ENCODE data around the gene APMAP.
"Not testable (repeated sequence)": the region's sequence is repeated elsewhere in the genome, so short reads cannot be mapped to it uniquely, and the experiment has no call there.

Gene APMAP

DNA sequence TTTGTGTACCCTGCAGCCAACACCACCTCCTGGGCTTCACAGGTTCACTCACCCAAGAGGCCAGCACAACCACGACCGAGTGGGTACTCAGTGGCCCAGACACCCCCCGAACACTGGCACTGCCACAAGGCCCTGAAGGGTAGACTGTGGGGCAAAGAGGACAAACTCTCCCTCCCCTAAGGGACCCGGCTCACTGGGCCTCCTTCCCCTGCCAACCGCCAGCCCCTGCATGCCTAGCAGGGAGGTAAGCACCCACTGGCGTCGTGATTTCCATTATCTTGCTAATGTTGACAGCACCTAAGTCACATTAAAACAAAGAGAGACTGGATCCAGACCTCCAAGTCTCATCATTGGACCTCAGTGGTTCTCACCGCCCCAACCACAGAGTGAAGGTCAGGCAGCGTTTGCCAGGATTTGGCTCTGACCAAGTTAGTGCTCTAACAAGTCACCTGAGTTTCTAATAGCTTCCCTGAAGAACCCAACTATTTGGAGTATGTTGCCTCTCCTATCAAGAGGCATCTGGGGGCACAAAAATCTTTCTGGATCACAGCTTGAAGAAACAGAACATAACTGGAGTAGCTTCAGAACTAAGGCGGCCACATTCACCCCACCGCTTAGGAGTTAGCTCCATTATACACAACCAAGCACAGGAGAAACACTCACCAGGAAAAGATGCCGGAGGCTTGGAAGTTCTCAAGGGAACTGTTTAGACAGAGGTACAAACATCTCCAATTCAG lies 14.0 kb upstream of the APMAP start:
- no peak for DNase-seq (ENCODE audit: low spot score)

DNA sequence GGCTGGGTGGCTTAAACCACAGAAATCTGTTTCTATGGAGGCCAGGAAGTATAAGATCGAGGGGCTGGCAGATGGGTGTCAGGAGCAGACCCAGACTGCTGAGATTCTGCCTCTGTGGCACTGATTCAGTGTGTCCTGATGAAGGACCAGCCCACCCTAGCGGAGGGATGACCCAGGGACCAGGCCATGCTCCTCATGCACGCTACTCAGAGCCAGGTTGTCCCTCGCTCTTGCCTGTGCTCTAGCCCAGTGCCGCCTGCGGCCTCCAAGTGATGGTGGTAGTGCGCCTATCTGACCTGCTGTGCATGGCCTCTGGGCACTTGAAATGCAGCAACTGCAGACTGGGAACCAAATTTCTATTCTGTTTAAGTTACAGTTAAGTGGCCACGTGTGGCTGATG lies 13.1 kb upstream of the APMAP start:
- no peak for DNase-seq (ENCODE audit: low spot score)

- peak; percentile 94 for DNase-seq (ENCODE audit: low spot score)
Measured at GRCh38 chr20:25005220-25005619, 12.7 kb upstream of the APMAP start.

DNA sequence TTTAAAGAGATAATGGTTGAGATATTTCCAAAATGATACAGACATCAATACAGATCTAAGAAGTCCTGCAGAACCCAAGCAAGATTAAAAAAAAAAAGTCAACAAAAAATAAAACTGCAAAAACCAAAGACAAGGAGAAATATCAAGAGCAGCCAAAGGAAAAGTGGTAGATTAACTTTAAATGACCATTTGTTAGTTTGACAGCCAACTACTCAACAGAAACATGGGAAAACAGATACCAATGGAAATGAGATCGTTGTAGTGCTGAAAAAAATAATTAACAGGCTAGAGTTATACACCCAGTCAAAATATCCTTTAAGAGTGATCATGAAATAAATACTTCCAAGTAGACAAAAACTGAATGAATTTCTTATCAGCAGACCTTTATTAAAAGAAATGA lies 10.5 kb upstream of the APMAP start:
- no peak for DNase-seq (ENCODE audit: low spot score)

DNA sequence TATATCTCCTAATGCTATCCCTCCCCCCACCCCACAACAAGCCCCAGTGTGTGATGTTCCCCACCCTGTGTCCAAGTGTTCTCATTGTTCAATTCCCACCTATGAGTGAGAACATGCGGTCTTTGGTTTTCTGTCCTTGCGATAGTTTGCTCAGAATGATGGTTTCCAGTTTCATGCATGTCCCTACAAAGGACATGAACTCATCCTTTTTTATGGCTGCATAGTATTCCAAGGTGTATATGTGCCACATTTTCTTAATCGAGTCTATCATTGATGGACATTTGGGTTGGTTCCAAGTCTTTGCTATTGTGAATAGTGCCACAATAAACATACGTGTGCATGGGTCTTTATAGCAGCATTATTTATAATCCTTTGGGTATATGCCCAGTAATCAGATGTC lies 8.8 kb upstream of the APMAP start:
- not testable (repeated sequence) for DNase-seq (ENCODE audit: low spot score)

GRCh38 chr20:25000268-25000801 lies 7.8 kb upstream of the APMAP start:
- DNase-seq (ENCODE audit: low spot score) = no peak

DNA sequence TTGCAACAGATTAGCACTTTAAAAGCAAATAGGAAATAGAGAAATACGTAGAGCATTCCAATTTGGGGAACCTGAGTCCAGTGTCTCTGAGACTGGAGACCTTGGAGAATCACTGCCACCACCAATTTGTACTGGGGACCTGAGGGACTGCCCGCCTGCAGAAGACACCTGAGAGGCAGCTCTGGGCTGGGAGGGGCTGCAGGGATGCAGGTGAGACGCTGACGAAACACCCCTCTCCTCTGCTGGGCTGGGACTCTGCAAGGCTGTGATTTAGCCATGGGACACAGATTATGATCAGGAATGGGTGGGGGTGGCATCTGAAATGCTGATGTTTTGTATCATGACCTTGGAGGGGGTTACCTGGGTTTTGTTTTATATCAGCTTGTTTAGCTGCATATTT lies 7.0 kb upstream of the APMAP start:
- no peak for DNase-seq (ENCODE audit: low spot score)

GRCh38 chr20:24998631-24999445 lies 6.3 kb upstream of the APMAP start:
- no peak for DNase-seq (ENCODE audit: low spot score)

DNA sequence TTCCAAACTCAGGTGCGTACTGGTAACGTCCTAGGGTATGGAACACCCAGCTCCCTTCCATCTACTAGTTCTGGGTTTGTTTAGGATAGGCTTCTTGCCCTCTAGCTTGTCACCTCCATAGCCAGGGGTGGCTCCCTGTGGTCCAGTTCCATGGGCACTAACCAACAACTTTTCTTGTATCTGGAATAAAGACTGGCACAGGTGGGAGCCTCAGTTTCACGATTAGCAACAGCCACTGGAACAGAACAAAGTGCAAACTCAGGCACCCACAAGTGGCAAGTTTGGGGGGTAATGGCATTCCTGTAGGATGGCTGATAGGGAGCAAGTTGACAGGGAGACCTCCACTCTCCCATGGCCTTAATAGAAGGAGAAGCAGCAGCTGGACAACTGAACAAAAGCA lies 5.6 kb upstream of the APMAP start:
- no peak for DNase-seq (ENCODE audit: low spot score)

DNA sequence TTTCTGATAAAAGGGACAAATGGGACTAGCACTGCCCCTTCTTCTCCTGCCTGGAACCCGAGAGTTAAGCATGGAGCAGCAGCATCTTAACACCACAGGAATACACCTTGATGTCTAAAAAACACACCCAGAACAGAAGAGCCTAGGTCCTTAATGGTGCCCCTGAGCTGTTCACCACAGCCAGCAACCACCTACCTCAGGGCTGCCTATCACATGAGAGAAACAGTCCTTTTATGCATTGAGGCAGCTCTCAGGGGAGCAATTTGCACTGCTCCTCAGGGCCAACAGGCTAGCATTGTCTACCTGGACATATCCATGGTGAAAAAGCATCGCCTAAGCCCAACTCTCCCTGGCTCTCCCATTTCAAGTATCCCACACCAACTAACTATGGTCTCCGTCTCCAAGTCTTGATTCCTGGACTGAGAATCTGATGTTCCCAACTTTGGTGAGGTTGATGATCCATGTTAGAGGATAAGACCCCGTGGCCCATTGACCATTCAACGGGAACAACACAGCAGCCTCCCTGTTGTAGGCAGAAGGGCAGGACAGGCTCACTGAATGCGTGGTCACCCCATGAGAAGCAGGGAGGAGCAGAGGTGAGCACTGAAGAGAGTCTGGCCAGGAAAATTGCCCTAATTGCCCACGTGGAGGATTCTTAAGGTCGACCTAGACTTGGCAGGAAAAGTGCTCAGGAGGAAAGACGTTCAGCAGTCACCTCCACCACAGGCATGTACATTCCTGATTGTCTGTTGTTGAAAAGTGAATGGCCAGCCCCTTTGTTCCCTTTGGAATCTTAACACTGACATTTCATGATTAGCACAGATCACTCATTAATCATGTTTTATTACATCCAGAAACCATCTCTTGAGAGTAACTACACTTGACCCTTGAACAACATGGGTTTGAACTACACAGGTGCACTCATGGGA lies 4.2 kb upstream of the APMAP start:
- no peak for DNase-seq (ENCODE audit: low spot score)

DNA sequence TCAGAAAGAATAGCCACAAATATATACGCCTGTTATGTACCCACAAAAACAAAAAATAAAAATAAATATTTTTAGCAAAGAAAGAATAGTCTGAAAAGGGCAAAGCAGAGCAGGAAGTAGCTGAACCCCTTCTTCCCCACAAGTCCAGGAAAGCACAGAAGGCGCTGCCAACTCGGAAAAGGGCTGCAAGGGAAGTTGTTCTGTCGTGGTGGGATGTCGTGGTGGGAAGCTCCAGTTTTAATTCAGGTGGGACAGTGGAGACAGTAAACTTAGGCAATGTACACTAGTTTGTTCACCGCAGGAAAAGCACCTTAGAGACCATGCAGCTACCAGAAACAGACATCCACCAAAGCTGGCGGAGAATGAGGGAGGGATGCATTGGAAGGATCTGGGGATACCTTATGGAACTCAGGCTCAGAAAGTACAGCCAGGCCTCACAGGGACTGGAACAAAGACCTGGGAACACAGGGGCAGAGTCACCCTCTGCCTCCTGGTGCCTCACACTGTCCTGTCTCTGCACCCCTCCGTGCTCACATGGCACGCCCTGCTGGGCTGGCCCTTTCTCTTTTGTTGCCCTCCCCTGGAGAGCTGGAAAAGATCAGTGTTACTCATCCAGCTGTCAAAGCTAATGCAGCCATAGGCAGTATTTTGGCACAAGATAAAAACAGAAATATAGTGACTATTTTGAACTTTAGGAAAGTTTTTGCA lies 3.3 kb upstream of the APMAP start:
- DNase-seq (ENCODE audit: low spot score) = no peak

DNA sequence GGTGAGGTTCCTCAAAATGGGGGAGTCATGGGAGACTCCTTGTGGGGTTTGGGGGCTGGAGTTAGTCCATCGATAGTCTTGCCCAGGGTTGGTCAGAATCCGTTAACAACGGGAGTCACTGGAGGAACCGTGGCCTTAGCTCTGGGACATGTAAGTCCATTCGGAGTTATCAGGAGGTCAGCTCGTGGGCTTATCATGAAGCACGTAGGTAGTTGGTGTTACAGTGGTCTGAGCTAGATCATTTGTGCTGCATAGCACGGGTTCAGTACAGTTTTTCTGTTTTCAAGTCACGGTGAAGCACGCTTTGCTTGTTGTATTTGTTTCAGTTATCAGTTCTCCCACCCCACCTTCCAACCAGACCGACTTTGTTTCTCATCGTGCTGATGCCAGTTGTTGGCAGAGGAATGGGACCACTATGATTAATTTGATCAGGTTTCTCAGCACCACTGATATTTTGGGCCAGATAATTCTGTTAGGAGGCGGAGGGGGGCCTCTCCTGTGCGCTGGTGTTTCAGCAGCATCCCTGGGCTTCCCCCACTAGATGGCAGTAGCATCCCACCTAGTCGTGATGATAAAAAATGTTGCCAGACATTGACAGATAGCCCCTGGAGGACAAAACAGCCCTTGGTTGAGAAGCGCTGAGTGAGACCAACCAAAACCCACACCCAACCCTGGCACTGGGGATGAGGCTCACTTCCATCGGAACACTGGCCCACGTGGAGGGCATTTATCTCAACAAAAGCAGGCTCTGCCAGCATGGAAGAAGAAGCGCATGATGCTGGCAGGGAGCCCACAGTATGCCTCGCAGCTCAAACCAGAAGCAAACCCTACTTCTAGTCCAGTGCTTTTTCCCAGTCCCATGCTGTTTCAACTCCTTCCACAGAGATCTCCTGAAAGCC lies 2.2 kb upstream of the APMAP start:
- DNase-seq (ENCODE audit: low spot score) = peak; percentile 92

DNA sequence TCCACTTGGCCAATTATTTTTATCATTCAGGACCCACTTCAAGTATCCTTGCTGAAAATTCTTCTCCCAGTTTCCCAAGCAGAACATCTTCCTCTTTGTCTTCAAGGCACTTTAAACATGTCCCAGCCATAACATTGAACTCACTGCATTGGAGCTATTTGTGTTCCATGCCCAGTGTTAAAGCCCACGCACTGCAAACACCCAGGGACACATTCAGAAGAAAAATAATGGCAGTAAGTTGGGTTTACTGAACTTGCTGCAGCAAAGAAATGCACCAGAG lies 1.6 kb upstream of the APMAP start:
- DNase-seq (ENCODE audit: low spot score) = no peak

DNA sequence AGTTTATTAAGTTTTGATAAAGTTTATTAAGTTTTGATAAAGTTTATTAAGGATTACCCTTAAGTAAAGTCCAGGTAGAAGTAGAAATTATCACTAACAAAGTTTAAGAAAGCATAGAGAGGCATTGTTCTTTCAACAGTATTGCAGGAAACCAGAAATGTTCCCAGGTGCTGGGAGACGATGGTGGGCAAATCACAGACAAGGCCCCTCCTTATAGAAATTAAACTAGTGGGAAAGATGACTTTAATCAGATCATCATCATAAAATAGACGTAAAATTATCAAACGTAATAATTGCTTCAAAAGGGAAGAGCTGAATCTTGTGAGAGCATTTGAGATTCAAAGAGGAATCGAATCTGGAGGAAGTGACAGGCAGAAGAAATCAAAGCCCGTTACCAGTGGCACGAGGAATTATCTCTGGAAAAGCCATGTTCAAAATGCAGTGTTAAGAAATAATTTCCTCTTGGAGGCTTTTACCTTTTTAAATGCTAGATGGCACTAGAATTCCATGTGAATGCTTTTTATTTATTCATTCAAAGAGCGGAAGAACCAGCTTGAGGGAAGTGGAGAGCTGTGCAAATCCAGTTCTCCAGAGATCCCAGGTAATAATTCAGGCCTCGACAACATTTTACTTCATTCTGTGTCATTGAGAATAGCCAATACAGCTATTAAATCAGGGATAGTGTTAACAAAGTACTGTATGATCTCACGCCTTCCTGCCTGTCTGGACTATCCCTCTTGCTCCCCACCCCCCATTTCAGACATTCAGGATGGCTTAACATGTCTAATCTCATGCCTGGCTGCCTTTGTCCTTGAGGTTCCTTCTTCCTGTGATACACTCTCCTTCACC lies 1.0 kb upstream of the APMAP start:
- DNase-seq (ENCODE audit: low spot score) = peak; percentile 83

DNA sequence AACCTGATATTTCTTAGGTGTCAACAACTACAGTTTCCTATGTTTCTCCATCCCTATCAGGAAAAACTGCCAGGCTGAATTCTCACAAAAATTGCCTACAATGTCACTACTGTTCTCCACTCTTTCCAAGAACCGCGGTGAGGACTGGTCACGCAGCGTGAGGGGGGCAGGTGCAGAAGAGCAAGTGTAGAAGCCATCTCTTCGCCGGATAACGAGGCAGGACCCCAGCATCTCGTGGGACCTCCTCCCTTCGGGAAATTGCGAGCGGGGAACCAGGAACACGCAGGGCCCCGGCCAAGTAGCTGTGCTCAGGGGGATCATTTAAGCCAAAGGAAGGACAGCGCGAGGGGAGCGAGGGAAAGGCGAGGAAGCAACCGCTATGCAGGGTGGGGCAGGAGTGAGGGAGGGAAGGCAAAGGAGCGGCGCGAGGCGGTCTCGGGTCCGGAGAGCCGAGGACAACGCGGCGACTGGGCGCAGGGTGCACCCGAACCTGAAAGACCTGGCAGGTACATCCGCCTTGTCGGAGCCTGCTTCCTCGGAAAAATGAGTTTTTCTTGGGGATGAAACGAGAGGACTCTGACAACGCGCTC lies 559 bp downstream of the APMAP start:
- DNase-seq (ENCODE audit: low spot score) = no peak

GRCh38 chr20:24990810-24991252 lies 1.7 kb downstream of the APMAP start:
- no peak for DNase-seq (ENCODE audit: low spot score)

- peak; percentile 46 for DNase-seq (ENCODE audit: low spot score)
Measured at GRCh38 chr20:24989162-24989561, 3.4 kb downstream of the APMAP start.

DNA sequence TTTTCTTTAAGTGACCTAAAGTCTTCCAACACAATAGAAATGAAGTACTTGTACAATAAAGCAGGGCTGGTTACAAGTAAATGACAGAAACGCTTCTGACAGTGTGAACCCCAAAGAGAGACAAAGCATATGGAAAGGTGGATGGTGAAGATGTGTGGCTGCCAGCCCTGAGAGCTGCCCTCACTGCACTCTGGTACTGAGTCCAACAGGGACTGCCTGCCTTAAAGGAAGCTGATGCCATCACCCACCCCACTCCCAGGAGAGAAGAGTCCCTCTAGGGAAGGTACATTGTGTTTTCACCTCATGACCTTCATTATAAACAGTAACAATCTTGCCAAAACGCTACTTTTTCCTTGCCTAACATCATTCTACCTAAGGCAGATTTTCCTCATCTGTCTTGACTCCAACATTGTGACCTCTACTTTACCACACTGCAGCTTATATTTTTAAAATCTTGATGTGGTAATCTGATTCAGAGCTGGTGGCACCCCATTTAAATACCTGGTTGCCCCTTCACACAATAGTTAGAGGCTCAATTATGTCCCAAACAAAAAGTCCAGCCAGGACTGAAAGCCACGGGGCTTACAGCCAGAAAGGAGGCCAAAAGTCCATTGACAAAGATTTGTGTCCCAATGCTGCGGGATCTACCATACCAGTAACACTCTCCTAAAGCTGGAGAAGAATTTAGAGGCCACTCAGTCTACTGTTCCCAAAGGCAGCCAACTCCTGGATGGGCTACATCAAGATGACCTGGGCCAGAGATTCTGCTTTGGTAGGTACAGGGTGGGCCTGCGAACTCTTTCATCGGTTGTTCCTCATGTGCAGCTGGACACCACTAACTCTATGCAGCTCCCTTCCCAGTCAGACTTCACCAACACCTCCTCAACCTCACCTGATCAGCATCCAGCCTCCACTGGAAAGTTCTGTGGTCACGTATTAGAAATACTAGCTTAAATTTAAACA lies 4.4 kb downstream of the APMAP start:
- DNase-seq (ENCODE audit: low spot score) = no peak

Measured in cerebellar cortex (tissue), 1 donor.